Body of pancreas (tissue), 4 donors: ENCODE data around the gene S100A14. TPM values are rescaled to one million over a fixed set of nuclear protein-coding genes. Genes with fewer than 3 reads are reported as not detected.
"Not testable (repeated sequence)": the region's sequence is repeated elsewhere in the genome, so short reads cannot be mapped to it uniquely, and the experiment has no call there.

Experiments used
- ATAC-seq: fragments of 150-250 bp; one replicate; pipeline ENCODE4 v1.9.1; 2016
- DNase-seq, 4 donors: peaks; one replicate each; pipeline ENCODE4 v3.0.0-alpha.2; 2019
- H3K27ac ChIP-seq, 4 donors: fragments of 200-600 bp; sonication (generic); 1 replicate in 3 of 4; 2 replicates in 1 of 4; pipeline versions ENCODE4 v1.5.1 to v1.6.1; 2016 to 2019; ENCODE audit warnings: mild to moderate bottlenecking in 1 of 4, mixed read lengths in 1 of 4, moderate library complexity in 1 of 4
- H3K27me3 ChIP-seq, 2 donors: fragments of 200-600 bp; sonication (generic); one replicate each; pipeline ENCODE4 v1.6.0; 2016; ENCODE audit warnings: mild to moderate bottlenecking in 1 of 2
- H3K36me3 ChIP-seq, 2 donors: fragments of 200-600 bp; sonication (generic); replicated peaks in 1 of 2; 2 replicates each; pipeline ENCODE4 v1.5.1; 2016; ENCODE audit warnings: low read depth in 2 of 2; ENCODE audit not compliant: insufficient read depth in 1 of 2
- H3K4me1 ChIP-seq: fragments of 200-600 bp; sonication (generic); one replicate; pipeline ENCODE4 v1.6.0; 2016
- H3K4me3 ChIP-seq, 2 donors: fragments of 200-600 bp; sonication (generic); 1 replicate in 1 of 2; 2 replicates in 1 of 2; pipeline ENCODE4 v1.5.1; 2016 to 2019
- H3K9me3 ChIP-seq, 3 donors: fragments of 200-600 bp; sonication (generic); 1 replicate in 2 of 3; 2 replicates in 1 of 3; pipeline ENCODE4 v1.5.1; 2016
- POLR2A ChIP-seq, 3 donors: fragments of 450-650 bp; IDR thresholded peaks; one replicate each; pipeline ENCODE4 v1.6.1; 2016; ENCODE audit warnings: antibody characterized with exemption in 3 of 3, mild to moderate bottlenecking in 2 of 3
- WGBS, 2 donors: methylation state at CpG; one replicate each; pipeline ENCODE4 v1.1.5; 2017; 5-methylcytosine and 5-hydroxymethylcytosine counted together
- intact Hi-C: fragments of 100-400 bp; cut with DNase I; formaldehyde crosslinking; loops from one replicate; pipeline ENCODE4 v1.15.1; 2023
- total RNA-seq, 2 donors: library from RNA; depleted of rRNA; stranded (reverse); fragments of >200 nt; gene quantifications; one replicate each; pipeline ENCODE4 v1.1.0, GENCODE V29; 2016
- TF ChIP-seq, protein P1 (sequence below), 7 experiments: fragments of 450-650 bp in 4 of 7; fragments of 200-600 bp in 3 of 7; sonication (generic) in 3 of 7; IDR thresholded peaks; one replicate each; pipeline ENCODE4 v1.5.1; 2016 to 2019; ENCODE audit warnings: antibody characterized with exemption in 7 of 7

The S100A14 gene
- total RNA-seq, 2 donors from 2014 or later, result 12.2 to 30.4 TPM

DNA sequence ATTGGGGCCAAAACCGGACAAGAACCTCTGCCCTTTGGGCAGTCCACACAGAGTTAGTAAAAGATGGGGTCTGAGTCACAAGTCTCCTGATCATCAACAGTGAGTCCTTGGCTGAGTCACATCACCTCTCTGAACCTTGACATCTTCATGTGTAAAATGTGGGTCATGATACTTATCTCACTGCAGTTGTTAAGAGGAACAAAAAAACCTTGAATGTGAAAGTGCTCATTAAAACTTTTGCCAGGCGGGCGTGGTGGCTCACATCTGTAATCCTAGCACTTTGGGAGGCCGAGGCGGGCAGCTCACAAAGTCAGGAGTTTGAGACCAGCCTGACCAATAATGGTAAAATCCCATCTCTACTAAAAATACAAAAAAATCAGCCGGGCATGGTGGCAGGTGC is 18.9 kb downstream of the S100A14 start:
- H3K36me3 ChIP-seq, result no peaks in the 10 kb centered on the region
- no peak overlapping the region for H3K27ac ChIP-seq
- H3K4me3 ChIP-seq, result no peak overlapping the region
- TF ChIP-seq, protein P1, sequence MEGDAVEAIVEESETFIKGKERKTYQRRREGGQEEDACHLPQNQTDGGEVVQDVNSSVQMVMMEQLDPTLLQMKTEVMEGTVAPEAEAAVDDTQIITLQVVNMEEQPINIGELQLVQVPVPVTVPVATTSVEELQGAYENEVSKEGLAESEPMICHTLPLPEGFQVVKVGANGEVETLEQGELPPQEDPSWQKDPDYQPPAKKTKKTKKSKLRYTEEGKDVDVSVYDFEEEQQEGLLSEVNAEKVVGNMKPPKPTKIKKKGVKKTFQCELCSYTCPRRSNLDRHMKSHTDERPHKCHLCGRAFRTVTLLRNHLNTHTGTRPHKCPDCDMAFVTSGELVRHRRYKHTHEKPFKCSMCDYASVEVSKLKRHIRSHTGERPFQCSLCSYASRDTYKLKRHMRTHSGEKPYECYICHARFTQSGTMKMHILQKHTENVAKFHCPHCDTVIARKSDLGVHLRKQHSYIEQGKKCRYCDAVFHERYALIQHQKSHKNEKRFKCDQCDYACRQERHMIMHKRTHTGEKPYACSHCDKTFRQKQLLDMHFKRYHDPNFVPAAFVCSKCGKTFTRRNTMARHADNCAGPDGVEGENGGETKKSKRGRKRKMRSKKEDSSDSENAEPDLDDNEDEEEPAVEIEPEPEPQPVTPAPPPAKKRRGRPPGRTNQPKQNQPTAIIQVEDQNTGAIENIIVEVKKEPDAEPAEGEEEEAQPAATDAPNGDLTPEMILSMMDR (IDR thresholded peaks at IDR 0.05), result no peak
- no peak for TF ChIP-seq POLR2A (IDR thresholded peaks at IDR 0.05)
- H3K27me3 ChIP-seq, result no peaks in the 10 kb centered on the region
- ATAC-seq (no peak), DNase-seq (no peak)
- H3K9me3 ChIP-seq, result no peaks in the 10 kb centered on the region
- WGBS, 2 donors, result 87 to 92% methylated on average over 6 of the region's 6 CpGs
- peaks cover 5% of the 10 kb centered on the region for H3K4me1 ChIP-seq
- intact Hi-C loops, result no loop called here

DNA sequence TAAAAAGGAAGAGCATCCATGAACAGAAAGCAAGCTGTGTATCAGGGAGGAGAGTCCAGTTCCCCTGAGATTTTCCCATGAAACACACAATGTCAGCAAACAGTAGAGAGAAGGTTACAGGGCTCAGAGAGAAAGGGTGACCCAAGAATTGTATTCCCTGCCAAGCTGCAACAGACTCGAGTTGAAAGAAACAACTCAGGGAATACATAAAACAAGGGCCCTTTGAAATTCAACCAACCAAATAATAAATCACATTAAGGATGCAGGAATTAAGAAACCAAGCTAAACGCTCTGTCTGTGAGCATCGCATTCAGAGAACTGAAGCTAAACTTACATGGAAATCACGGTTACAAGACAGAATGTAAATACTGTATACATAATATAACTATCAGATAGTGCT is 23.4 kb downstream of the S100A14 start:
- WGBS, 2 donors, result 45 to 57% methylated on average over 4 of the region's 4 CpGs
- no peak for TF ChIP-seq POLR2A (IDR thresholded peaks at IDR 0.05)
- TF ChIP-seq, protein P1 (IDR thresholded peaks at IDR 0.05), result no peak
- DNase-seq, result no peak

DNA sequence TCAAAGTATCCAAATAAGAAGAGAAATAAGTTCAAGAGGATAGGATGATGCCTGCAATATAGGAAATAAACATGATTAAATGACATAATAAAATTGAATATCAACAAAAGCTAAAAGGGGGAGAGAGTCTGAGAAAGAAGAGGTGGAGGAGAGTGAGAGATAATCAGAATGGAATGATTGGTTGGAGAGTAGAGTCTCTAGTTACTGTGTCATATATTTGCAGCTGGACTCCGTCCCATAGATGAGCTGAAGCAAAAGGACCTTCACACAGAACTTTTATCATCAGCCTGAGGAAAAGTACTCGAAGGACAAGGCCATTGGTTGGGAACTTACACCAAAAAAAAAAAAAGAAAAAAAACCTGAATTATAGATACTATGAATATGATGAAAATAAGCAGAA is 27.6 kb downstream of the S100A14 start:
- WGBS, 2 donors, result 65 to 82% methylated on average over 2 of the region's 2 CpGs
- intact Hi-C loops, result no loop called here

More for the DNA sequence above, 23.4 kb downstream of the S100A14 start:
- peaks cover 5% of the 10 kb centered on the region for H3K4me1 ChIP-seq
- H3K9me3 ChIP-seq, result no peaks in the 10 kb centered on the region
- ATAC-seq, result no peak
- H3K27me3 ChIP-seq, result no peaks in the 10 kb centered on the region
- H3K36me3 ChIP-seq, result no peaks in the 10 kb centered on the region
- H3K4me3 ChIP-seq, result no peak overlapping the region
- no peak overlapping the region for H3K27ac ChIP-seq
- intact Hi-C loops, result no loop called here

DNA sequence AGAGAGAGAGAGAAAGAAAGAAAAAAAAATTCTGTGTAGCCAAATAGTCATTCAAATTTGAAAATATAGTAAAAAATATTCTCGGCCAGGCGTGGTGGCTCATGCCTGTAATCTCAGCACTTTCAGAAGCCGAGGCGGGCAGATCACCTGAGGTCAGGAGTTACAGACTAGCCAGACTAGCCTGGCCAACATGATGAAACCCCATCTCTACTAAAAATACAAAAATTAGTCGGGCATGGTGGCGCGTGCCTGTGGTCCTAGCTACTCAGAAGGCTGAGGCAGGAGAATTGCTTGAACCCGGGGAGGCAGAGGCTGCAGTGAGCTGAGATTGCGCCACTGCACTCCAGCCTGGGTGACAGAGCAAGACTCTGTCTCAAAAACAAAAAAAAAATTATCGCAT is 28.1 kb downstream of the S100A14 start:
- WGBS, 2 donors, result 87 to 95% methylated on average over 10 of the region's 10 CpGs
- H3K4me1 ChIP-seq, H3K27me3 ChIP-seq, H3K36me3 ChIP-seq, ATAC-seq, DNase-seq, intact Hi-C loops, H3K27ac ChIP-seq, H3K4me3 ChIP-seq, H3K9me3 ChIP-seq: not testable (repeated sequence)

More for the DNA sequence above, 27.6 kb downstream of the S100A14 start:
- H3K4me1 ChIP-seq, result peaks cover 5% of the 10 kb centered on the region
- H3K9me3 ChIP-seq, result no peaks in the 10 kb centered on the region
- H3K4me3 ChIP-seq, result no peak overlapping the region
- no peaks in the 10 kb centered on the region for H3K27me3 ChIP-seq
- ATAC-seq (no peak), DNase-seq (no peak)
- H3K27ac ChIP-seq, result no peak overlapping the region
- TF ChIP-seq, protein P1 (IDR thresholded peaks at IDR 0.05), result no peak
- no peak for TF ChIP-seq POLR2A (IDR thresholded peaks at IDR 0.05)
- H3K36me3 ChIP-seq, result no peaks in the 10 kb centered on the region

DNA sequence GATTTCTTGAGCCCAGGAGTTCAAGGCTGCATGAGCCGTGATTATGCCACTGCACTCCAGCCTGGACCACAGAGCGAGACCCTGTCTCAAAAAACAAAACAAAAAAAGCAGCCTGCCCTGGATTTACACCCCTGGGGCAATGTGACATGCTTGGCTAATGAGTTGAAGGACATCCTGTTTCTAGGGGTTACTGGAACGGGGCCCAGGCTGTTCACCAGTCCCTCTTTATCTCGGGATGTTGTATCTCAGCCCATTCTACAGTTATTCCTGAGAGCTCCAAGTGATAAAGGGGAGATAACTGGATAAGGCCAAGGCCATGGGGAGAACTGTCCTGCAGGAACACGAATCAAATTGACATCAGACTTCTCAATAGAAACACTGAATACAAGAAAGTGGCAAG is 28.8 kb downstream of the S100A14 start:
- DNase-seq, result no peak
- H3K9me3 ChIP-seq, result no peaks in the 10 kb centered on the region

More for the DNA sequence above, 28.8 kb downstream of the S100A14 start:
- no peak for TF ChIP-seq POLR2A (IDR thresholded peaks at IDR 0.05)
- TF ChIP-seq, protein P1 (IDR thresholded peaks at IDR 0.05), result no peak
- intact Hi-C loops, result no loop called here
- Histone ChIP-seq H3K27ac (no peak overlapping the region), H3K4me3 (no peak overlapping the region), H3K4me1 (no peaks in the 10 kb centered on the region), H3K27me3 (no peaks in the 10 kb centered on the region), H3K36me3 (no peaks in the 10 kb centered on the region)
- ATAC-seq, result no peak
- WGBS, 2 donors, result 45 to 57% methylated on average over 5 of the region's 5 CpGs
